ENCODE measurements around the gene NOS1AP.

DNA sequence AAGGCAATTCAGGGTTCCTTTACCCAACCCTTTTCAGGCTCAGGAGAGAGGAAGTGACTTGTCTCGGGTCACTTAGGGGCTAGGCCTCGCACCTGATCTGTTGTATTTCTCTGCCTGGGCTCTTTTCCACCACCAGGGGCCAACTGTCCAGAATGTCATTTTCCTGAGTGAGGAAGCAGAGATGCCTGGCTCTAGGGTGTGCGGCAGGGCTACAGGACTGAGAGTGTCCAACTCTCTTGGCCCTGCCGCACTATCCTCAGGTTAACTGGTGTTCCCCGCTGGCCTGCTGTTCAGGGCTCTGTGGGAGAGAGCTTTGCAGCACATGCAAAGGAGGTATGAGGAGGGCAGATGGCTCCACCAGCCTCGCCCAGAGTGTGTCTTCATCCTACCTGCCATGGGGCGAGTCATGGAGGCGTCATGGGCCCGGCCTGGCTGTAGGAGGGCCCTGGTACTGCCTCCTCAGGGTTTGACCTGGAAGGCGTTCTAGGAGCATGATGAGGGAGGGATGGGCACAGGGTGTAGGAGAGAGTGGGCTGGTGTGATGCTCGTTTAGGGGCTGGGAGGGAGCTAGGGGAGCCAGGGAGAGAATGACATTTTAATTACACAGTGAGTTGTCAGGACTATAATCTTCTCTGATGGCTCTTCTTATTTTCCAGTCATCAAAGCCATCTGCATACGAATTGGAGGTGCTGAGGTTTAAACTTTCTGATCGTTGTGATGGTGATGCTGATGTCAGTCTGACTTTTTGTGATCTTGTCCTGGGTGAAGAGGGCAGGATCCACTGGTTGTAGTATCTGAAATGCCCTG is 128.3 kb downstream of the NOS1AP start:
- TF ChIP-seq, protein P1, sequence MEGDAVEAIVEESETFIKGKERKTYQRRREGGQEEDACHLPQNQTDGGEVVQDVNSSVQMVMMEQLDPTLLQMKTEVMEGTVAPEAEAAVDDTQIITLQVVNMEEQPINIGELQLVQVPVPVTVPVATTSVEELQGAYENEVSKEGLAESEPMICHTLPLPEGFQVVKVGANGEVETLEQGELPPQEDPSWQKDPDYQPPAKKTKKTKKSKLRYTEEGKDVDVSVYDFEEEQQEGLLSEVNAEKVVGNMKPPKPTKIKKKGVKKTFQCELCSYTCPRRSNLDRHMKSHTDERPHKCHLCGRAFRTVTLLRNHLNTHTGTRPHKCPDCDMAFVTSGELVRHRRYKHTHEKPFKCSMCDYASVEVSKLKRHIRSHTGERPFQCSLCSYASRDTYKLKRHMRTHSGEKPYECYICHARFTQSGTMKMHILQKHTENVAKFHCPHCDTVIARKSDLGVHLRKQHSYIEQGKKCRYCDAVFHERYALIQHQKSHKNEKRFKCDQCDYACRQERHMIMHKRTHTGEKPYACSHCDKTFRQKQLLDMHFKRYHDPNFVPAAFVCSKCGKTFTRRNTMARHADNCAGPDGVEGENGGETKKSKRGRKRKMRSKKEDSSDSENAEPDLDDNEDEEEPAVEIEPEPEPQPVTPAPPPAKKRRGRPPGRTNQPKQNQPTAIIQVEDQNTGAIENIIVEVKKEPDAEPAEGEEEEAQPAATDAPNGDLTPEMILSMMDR (IDR thresholded peaks at IDR 0.05): no peak
- no peak for TF ChIP-seq POLR2A (IDR thresholded peaks at IDR 0.05)
